NB4 (cell line): ENCODE results near the gene DGKI.

Experiments
- CTCF ChIP-seq: IDR thresholded peaks from one replicate; pipeline ENCODE4 v1.5.1; 2012; ENCODE audit warnings: low read depth, low read length
- POLR2A ChIP-seq: IDR thresholded peaks from 2 replicates; pipeline ENCODE4 v1.6.1; 2011; ENCODE audit warnings: mild to moderate bottlenecking; ENCODE audit not compliant: insufficient read length; ENCODE audit errors: extremely low read depth

GRCh38 chr7:137753948-137754851 is 92.6 kb downstream of the DGKI start:
- TF ChIP-seq POLR2A, result no peak
- no peak for TF ChIP-seq CTCF
